GM12891 (cell line): ENCODE results near the gene MEF2C.

Experiments used
- PAX5 ChIP-seq: IDR thresholded peaks from 2 replicates; pipeline ENCODE4 v1.6.1; 2011; ENCODE audit warnings: low read length, moderate library complexity, mild to moderate bottlenecking; ENCODE audit not compliant: insufficient read depth, severe bottlenecking
- POLR2A ChIP-seq: IDR thresholded peaks from 2 replicates; pipeline ENCODE4 v1.6.1; 2011; ENCODE audit warnings: low read depth, low read length, control low read depth
- POLR2AphosphoS5 ChIP-seq: IDR thresholded peaks from 2 replicates; pipeline ENCODE4 v1.6.1; 2011; ENCODE audit warnings: low read depth, low read length, control low read depth
- POU2F2 ChIP-seq: IDR thresholded peaks from 2 replicates; pipeline ENCODE4 v1.6.1; 2011; ENCODE audit warnings: low read depth, mild to moderate bottlenecking, control low read depth, low read length, moderate library complexity
- SPI1 ChIP-seq: IDR thresholded peaks from 2 replicates; pipeline ENCODE4 v1.6.1; 2011; ENCODE audit warnings: low read depth, low read length, control low read depth
- TAF1 ChIP-seq: IDR thresholded peaks from 2 replicates; pipeline ENCODE4 v1.6.1; 2011; ENCODE audit warnings: low read depth, low read length, control low read depth

GRCh38 chr5:88734191-88734640 is 148.8 kb downstream of the MEF2C start:
- TF ChIP-seq POLR2A, result no peak
- no peak for TF ChIP-seq POLR2AphosphoS5
- peak; percentile 83 for TF ChIP-seq PAX5
- 0 out of 2 replicates have a peak, but pooled peaks have one; percentile 20 for TF ChIP-seq POU2F2
- TF ChIP-seq TAF1, result no peak
- TF ChIP-seq SPI1, result no peak
